Activated gamma-delta T cell (primary cell): ENCODE measurements around the gene SOX10.

Experiments used
- DNase-seq: peaks from one replicate; lab custom pipeline; 2025; lab: John Stamatoyannopoulos, UW

Gene SOX10

DNA sequence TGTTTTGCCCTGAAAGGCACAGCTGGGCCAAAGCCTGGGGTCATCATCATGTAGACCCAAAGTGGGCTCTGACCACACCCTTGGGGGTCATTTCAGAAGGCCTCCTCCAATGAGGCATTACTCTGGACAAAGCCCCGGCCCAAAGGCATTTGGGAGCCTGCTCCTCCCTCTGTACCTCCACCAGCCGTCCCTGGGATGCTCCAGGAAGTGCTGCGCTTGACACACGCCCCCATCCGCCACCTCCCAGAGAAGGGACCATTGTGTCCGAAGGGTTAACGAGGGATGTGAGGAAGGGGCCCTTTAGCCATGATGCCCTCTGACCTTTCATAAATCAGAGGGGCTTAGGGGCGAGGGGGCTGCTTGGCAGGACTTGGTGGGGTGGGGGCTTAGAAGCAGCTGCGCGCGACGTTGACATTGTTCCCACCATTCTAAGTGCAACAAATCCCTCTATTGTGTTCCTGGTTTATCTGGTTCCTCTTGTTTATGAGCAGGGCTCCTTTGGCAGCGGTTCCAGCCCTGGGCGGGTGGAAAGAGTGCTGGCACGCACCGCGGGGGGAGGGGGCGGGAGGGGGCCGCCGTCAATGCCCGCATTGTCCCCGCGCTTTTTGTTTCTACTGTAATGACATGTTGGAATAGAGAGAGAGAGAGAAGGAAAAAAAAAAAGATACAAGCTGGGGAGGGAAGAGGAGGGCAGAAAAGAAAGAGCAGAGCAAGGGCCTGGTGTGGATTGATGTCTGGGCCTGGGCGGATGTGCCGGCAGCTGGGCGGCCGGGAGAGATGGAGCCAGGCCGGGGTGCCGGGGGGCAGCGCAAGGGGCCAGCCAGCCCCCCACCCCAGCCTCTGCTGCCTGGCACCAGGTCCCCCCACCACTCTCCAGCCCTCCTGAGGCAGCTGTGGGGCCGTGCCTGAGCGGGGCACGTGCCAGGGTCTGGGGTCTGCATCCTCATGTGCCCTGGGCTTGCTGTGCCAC lies 32.1 kb upstream of the SOX10 start:
- no peak for DNase-seq

- DNase-seq = no peak
Measured at GRCh38 chr22:38014083-38014482, 29.7 kb upstream of the SOX10 start.

- no peak for DNase-seq
Measured at GRCh38 chr22:38012604-38013072, 28.3 kb upstream of the SOX10 start.

GRCh38 chr22:38009000-38009806 lies 24.8 kb upstream of the SOX10 start:
- DNase-seq = no peak

- no peak for DNase-seq
Measured at GRCh38 chr22:38007330-38007902, 23.1 kb upstream of the SOX10 start.

DNA sequence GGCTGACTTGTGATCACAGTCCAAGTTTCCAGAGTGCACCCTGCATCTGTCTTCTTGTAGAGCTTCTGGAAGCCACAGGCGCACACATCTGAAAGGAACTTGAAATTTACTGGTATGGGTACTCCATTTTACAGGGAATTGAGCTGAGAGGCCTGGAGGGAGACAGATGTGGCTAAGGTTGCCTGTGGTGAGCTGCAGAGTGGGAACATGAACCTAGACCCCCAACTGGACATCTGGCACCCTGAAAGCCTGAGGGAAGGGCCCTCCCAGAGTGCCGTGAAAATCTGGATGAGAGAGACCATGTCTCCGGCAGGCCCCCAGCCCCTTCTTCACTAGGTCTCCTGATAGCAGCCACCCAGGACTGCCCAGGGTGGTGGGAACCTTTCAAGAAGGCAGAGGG lies 22.6 kb upstream of the SOX10 start:
- no peak for DNase-seq

- no peak for DNase-seq
Measured at GRCh38 chr22:38005943-38006342, 21.6 kb upstream of the SOX10 start.

- no peak for DNase-seq
Measured at GRCh38 chr22:37999640-38000272, 15.4 kb upstream of the SOX10 start.

GRCh38 chr22:37999236-37999635 lies 14.9 kb upstream of the SOX10 start:
- DNase-seq = no peak

GRCh38 chr22:37998543-37998942 lies 14.2 kb upstream of the SOX10 start:
- DNase-seq = no peak

DNA sequence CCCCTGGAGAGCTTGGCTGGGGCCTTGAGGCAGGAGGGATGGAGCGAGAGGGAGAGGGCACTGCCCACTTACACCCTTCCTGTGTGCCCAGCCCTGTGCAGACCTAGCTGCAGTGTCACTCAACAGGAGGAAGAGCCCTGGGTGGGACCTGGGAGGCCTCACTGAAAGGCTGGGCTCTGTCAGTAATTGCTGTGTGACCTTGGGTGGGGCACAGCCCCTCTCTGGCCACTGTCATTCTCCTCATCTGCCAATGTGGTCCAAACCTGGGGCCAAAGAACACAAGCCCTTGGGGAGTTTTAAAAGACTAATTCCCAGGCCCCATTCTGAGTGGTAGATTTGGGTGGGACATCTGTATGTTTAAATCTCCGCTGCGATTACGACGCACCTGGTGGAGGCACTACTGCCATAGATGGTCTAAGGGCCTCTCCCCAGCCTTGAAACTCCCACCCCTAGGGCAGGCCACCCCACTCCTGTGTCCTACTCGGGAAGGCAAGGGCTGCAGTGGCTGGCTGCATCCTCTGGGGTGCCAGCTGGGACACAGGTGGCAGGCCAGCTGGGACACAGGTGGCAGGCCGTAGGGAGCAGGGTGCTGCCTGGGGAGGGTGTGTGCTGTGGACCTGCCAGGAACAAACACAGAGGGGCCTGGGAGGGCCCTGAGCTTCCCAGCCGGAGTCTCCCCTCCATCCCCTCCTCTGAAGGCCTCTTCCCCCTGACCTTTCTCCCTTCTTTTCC lies 12.3 kb upstream of the SOX10 start:
- DNase-seq = no peak

DNA sequence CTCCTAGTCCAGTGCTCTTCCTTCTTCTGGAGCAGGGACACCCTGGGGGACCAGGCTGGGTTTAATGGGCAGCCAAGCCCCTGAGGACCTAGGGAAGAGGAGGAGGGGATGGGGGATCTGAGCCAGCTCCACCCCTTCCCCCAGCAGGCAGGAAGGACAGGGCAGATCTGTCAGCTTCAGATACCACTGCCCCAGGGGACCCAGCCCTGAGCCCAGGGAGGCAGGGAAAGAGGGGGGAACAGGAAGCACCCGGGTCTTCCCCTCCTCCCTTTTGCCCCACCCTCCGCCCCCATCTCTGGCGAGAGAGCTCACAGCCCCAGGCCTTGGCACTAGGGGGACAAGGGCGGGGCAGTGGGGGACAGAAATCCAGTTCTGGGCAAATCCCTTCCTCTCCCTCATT lies 11.7 kb upstream of the SOX10 start:
- no peak for DNase-seq

DNA sequence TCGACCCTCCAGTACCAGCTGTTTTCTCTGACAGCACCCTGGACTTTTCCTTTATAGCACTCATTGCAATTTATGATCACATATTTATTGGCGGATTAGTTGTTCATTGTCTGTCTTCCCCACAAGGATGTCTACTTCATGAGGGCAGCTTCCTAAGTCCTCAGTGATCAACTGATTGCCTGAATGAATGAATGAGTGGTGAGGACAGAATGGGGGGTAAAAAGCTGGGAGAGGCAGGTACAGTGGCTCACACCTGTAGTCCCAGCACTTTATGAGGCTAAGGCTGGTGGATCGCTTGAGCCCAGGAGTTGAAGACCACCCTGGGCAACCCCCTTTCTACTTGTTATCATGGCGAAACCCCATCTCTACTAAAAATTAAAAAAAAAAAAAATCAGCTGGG lies 11.1 kb upstream of the SOX10 start:
- no peak for DNase-seq

- no peak for DNase-seq
Measured at GRCh38 chr22:37994982-37995381, 10.6 kb upstream of the SOX10 start.

DNA sequence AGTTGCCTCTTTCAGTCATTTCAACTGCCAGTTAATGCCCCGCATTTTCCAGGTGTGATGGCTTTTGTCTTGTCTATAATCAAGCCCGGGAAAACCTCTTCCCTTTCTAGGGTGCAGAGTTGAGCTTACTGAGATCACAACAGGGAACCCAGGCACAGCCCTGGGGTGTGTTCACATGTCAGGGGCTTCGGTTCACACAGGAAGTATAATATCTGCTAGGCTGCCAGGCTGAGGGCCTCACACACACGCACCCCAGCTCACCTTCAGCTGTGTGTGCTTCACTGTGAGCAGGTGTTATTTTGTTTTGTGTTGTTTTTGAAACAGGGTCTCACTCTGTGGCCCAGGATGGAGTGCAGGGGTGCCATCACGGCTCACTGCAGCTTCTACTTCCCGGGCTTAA lies 9.7 kb upstream of the SOX10 start:
- no peak for DNase-seq

- no peak for DNase-seq
Measured at GRCh38 chr22:37991731-37992442, 7.5 kb upstream of the SOX10 start.

GRCh38 chr22:37990862-37991261 lies 6.5 kb upstream of the SOX10 start:
- no peak for DNase-seq

DNA sequence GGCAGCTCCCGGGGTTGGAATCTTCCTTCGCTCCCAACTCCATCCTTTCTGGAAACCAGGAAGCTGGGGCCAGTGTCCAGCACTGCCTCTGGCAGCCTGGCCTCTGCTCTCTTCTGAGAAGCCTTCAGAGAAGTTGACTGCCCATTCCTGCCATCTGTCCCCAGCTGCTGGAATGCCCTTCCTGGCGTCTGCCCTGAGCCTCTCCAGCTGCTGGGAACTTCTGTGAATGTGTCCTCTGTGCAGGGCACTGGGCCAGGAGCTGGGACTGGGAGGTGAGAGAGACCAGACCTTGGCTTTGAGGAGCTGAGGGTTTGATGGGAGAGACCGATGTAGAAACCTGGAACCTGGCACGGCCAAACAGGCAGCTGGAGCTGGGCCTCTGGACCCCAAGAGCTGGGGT lies 5.9 kb upstream of the SOX10 start:
- DNase-seq = no peak

DNA sequence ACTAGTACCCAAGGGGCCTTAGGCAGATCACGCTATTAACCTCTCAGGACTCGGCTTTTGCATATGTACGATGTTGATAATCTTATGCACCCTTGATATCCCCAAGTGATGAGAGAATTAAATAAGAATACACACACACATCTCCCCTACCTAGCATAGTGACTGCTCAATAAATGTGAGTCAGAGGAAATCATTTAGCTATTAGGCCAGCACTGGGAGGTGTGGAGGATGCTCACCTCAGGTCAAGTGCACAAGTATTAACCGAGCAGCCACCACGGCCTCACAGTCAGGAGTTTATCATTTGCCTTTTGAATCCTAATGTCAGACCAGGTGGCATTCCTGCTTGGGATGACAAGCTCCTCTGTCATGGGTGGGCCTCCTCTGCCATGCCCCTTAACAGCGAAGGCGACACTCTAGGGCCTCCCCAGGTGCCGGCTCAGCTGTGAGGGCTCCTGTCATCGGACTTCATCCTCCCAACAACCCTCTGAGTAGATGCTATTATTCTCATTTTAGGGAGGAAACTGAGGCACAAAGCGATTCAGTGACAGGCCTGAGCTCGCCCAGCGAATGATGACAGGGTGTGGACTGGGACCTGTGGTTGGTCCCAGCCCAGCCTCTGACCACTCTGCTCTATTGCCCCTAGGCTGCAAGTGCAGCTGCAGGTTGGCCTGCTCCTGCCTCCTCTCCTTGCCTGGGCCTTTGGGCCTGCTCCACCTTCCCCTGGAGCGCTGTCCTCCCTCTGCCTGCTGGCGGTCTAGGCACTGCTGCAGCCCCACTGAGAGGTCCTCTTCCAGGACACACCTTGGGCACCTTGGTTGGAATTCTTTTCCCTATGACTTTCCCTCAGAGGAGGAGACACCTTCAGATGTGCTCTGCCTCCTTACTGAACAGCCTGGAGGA lies 5.0 kb upstream of the SOX10 start:
- no peak for DNase-seq

- no peak for DNase-seq
Measured at GRCh38 chr22:37986371-37986770, 2.0 kb upstream of the SOX10 start.
